Measurements from ENCODE around the gene CPE.

DNA sequence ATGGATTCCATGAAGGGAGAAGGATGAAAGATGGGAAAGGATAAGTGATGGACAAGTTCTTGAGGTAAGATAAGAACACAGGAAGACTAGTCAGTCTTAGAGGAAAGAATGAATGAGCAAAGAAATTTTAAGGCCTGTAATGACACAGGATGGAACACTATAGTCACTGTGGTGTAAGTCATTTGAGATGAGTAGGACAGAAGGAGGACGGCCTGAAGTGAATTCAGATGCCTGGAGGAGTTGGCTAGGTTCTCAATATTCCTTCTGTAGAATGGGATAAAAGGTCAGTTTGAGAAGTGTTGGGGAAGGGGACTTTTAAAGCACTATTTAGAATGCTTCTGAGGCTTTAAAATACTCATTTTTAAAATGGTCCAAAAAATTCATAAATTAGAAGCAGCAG, 47.4 kb upstream of the CPE start:
- TF ChIP-seq NFYB (IDR thresholded peaks at IDR 0.05; ENCODE audit: insufficient read depth, low read depth, low read length) (no peak), ZSCAN29 (IDR thresholded peaks at IDR 0.05) (no peak), SMC3 (IDR thresholded peaks at IDR 0.05; ENCODE audit: borderline replicate concordance, low read length) (no peak), JUND (IDR thresholded peaks at IDR 0.05; ENCODE audit: low read depth, low read length) (no peak), RBBP5 (conservative IDR thresholded peaks at IDR 0.05) (no peak), CHD2 (IDR thresholded peaks at IDR 0.05; ENCODE audit: borderline replicate concordance, low read depth, low read length) (no peak), HDAC2 (IDR thresholded peaks at IDR 0.05) (no peak)
- TF ChIP-seq, protein P1, sequence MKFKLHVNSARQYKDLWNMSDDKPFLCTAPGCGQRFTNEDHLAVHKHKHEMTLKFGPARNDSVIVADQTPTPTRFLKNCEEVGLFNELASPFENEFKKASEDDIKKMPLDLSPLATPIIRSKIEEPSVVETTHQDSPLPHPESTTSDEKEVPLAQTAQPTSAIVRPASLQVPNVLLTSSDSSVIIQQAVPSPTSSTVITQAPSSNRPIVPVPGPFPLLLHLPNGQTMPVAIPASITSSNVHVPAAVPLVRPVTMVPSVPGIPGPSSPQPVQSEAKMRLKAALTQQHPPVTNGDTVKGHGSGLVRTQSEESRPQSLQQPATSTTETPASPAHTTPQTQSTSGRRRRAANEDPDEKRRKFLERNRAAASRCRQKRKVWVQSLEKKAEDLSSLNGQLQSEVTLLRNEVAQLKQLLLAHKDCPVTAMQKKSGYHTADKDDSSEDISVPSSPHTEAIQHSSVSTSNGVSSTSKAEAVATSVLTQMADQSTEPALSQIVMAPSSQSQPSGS (IDR thresholded peaks at IDR 0.05; ENCODE audit: low read length): no peak
- TF ChIP-seq, protein P2, sequence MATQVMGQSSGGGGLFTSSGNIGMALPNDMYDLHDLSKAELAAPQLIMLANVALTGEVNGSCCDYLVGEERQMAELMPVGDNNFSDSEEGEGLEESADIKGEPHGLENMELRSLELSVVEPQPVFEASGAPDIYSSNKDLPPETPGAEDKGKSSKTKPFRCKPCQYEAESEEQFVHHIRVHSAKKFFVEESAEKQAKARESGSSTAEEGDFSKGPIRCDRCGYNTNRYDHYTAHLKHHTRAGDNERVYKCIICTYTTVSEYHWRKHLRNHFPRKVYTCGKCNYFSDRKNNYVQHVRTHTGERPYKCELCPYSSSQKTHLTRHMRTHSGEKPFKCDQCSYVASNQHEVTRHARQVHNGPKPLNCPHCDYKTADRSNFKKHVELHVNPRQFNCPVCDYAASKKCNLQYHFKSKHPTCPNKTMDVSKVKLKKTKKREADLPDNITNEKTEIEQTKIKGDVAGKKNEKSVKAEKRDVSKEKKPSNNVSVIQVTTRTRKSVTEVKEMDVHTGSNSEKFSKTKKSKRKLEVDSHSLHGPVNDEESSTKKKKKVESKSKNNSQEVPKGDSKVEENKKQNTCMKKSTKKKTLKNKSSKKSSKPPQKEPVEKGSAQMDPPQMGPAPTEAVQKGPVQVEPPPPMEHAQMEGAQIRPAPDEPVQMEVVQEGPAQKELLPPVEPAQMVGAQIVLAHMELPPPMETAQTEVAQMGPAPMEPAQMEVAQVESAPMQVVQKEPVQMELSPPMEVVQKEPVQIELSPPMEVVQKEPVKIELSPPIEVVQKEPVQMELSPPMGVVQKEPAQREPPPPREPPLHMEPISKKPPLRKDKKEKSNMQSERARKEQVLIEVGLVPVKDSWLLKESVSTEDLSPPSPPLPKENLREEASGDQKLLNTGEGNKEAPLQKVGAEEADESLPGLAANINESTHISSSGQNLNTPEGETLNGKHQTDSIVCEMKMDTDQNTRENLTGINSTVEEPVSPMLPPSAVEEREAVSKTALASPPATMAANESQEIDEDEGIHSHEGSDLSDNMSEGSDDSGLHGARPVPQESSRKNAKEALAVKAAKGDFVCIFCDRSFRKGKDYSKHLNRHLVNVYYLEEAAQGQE (IDR thresholded peaks at IDR 0.05; ENCODE audit: low read depth, low read length): no peak
- TF ChIP-seq, protein P3, sequence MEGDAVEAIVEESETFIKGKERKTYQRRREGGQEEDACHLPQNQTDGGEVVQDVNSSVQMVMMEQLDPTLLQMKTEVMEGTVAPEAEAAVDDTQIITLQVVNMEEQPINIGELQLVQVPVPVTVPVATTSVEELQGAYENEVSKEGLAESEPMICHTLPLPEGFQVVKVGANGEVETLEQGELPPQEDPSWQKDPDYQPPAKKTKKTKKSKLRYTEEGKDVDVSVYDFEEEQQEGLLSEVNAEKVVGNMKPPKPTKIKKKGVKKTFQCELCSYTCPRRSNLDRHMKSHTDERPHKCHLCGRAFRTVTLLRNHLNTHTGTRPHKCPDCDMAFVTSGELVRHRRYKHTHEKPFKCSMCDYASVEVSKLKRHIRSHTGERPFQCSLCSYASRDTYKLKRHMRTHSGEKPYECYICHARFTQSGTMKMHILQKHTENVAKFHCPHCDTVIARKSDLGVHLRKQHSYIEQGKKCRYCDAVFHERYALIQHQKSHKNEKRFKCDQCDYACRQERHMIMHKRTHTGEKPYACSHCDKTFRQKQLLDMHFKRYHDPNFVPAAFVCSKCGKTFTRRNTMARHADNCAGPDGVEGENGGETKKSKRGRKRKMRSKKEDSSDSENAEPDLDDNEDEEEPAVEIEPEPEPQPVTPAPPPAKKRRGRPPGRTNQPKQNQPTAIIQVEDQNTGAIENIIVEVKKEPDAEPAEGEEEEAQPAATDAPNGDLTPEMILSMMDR (IDR thresholded peaks at IDR 0.05 in 2 of 3, conservative IDR thresholded peaks at IDR 0.05 in 1 of 3; ENCODE audit: control insufficient read depth in 2 of 3, extremely low read depth in 1 of 3, insufficient read depth in 1 of 3, low read depth in 3 of 3, low read length in 3 of 3): 0 out of 6 replicates have a peak, but pooled peaks of 1 of the 3 experiments have one; percentile 14
- TF ChIP-seq, protein P4, sequence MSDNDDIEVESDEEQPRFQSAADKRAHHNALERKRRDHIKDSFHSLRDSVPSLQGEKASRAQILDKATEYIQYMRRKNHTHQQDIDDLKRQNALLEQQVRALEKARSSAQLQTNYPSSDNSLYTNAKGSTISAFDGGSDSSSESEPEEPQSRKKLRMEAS (IDR thresholded peaks at IDR 0.05; ENCODE audit: low read depth, low read length): no peak

All from GM12878 (cell line).